ENCODE measurements around the gene KIF26A. TPM values are rescaled to one million over a fixed set of nuclear protein-coding genes. Genes with fewer than 3 reads are reported as not detected.

Gene KIF26A
- polyA plus RNA-seq, 1 donor from 2014 or later, result 11.2 TPM

DNA sequence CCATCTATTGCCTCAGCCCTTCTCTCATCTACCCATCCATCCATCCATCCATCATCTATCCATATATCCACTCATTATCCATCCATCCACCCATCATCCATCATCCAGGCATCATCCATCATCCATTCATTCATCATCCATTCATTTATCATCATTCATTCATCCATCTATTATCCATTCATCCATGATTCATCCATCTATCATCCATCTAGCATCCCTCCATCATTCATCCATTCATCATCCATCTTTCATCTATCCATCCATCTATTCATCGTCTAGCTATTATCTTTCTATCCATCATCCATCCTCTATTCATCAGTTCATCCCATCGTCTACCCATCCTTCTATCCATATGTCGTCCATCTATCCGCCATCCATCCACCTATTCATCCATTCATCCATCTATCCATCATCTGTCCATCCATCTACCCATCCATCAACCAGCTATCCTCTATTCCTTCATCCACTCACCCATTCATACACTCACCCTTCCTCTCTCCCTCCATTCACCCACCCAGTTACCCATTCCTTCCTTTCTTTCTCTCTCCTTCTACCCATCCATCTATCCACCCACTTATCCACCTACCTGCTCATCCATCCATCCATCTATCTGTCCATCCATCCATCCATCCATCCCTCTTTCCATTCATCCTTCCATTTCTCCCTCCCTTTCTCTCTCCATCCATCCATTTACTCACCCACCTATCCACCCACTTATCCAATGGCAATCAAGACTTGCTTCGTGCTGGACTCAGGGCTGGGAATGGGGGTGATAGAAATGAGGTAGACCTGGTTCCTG is 59.3 kb downstream of the KIF26A start:
- Histone ChIP-seq H2AFZ (ENCODE audit: low read depth, low read length) (no peak overlapping the region), H3K9me2 (ENCODE audit: insufficient read depth, low read length) (no peaks in the 10 kb centered on the region), H3K4me3 (ENCODE audit: low read length) (no peak overlapping the region), H3K36me3 (ENCODE audit: insufficient read depth, low read length) (no peaks in the 10 kb centered on the region), H4K20me1 (ENCODE audit: insufficient read depth) (no peaks in the 10 kb centered on the region), H3K27me3 (ENCODE audit: insufficient read depth, low read depth, low read length) (no peaks in the 10 kb centered on the region), H3K9ac (ENCODE audit: low read length) (no peak overlapping the region), H3K79me2 (replicated peaks; ENCODE audit: insufficient read depth, low read length) (no peaks in the 10 kb centered on the region), H3F3A (ENCODE audit: insufficient read depth, low read length, poor library complexity, severe bottlenecking) (no peaks in the 10 kb centered on the region), H3K27ac (ENCODE audit: low read length) (no peak overlapping the region), H3K4me2 (ENCODE audit: low read length) (no peak overlapping the region), H3K9me3 (ENCODE audit: low read length) (no peaks in the 10 kb centered on the region)
- TF ChIP-seq POLR2AphosphoS5 (IDR thresholded peaks at IDR 0.05) (no peak), TAF1 (IDR thresholded peaks at IDR 0.05; ENCODE audit: low read depth) (no peak), SMC3 (conservative IDR thresholded peaks at IDR 0.05; ENCODE audit: poor library complexity) (no peak), EZH2 (IDR thresholded peaks at IDR 0.05; ENCODE audit: borderline replicate concordance, insufficient read depth, low read length, poor library complexity, severe bottlenecking) (no peak), MXI1 (conservative IDR thresholded peaks at IDR 0.05; ENCODE audit: poor library complexity, severe bottlenecking) (no peak), EP300 (conservative IDR thresholded peaks at IDR 0.05; ENCODE audit: poor library complexity, severe bottlenecking) (no peak), RAD21 (conservative IDR thresholded peaks at IDR 0.05) (no peak)
- TF ChIP-seq, protein P1, sequence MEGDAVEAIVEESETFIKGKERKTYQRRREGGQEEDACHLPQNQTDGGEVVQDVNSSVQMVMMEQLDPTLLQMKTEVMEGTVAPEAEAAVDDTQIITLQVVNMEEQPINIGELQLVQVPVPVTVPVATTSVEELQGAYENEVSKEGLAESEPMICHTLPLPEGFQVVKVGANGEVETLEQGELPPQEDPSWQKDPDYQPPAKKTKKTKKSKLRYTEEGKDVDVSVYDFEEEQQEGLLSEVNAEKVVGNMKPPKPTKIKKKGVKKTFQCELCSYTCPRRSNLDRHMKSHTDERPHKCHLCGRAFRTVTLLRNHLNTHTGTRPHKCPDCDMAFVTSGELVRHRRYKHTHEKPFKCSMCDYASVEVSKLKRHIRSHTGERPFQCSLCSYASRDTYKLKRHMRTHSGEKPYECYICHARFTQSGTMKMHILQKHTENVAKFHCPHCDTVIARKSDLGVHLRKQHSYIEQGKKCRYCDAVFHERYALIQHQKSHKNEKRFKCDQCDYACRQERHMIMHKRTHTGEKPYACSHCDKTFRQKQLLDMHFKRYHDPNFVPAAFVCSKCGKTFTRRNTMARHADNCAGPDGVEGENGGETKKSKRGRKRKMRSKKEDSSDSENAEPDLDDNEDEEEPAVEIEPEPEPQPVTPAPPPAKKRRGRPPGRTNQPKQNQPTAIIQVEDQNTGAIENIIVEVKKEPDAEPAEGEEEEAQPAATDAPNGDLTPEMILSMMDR (IDR thresholded peaks at IDR 0.05; ENCODE audit: poor library complexity, severe bottlenecking), result no peak
- TF ChIP-seq, protein P2, sequence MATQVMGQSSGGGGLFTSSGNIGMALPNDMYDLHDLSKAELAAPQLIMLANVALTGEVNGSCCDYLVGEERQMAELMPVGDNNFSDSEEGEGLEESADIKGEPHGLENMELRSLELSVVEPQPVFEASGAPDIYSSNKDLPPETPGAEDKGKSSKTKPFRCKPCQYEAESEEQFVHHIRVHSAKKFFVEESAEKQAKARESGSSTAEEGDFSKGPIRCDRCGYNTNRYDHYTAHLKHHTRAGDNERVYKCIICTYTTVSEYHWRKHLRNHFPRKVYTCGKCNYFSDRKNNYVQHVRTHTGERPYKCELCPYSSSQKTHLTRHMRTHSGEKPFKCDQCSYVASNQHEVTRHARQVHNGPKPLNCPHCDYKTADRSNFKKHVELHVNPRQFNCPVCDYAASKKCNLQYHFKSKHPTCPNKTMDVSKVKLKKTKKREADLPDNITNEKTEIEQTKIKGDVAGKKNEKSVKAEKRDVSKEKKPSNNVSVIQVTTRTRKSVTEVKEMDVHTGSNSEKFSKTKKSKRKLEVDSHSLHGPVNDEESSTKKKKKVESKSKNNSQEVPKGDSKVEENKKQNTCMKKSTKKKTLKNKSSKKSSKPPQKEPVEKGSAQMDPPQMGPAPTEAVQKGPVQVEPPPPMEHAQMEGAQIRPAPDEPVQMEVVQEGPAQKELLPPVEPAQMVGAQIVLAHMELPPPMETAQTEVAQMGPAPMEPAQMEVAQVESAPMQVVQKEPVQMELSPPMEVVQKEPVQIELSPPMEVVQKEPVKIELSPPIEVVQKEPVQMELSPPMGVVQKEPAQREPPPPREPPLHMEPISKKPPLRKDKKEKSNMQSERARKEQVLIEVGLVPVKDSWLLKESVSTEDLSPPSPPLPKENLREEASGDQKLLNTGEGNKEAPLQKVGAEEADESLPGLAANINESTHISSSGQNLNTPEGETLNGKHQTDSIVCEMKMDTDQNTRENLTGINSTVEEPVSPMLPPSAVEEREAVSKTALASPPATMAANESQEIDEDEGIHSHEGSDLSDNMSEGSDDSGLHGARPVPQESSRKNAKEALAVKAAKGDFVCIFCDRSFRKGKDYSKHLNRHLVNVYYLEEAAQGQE (IDR thresholded peaks at IDR 0.05; ENCODE audit: borderline replicate concordance), result no peak

DNA sequence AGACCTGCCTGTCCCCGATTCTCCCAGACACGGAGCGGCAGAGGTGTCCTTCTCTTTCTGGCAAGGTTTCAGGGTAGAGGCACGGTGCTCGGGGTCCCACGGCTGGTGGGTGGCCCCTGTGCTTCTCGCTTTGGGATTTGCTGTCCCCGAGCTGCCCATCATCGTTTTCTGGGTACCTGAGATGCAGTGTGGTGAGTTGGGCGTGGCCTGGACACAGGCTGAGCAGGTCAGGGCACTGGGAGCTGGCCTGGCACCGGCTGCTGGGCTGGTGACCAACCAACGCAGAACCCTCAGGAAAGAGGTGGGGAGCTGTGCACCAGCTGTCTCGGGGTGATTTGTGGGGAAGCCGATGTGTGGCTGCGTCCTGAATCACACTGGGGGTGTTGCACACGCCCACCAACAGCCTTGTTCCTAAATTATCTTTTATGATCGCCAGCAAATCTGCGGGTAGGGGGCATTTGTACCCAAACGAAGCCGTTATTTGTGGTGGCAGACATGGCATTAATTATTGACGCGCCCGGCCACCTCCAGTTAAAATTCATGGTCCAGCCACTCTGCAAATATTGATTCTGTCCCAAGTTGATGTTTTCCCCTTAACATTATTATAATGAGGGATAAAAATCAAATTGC is 61.0 kb downstream of the KIF26A start:
- Histone ChIP-seq H3K27me3 (ENCODE audit: insufficient read depth, low read depth, low read length) (no peaks in the 10 kb centered on the region), H2AFZ (ENCODE audit: low read depth, low read length) (no peak overlapping the region), H3K4me2 (ENCODE audit: low read length) (no peak overlapping the region), H3K9me2 (ENCODE audit: insufficient read depth, low read length) (no peaks in the 10 kb centered on the region), H3K27ac (ENCODE audit: low read length) (no peak overlapping the region), H3K79me2 (replicated peaks; ENCODE audit: insufficient read depth, low read length) (no peaks in the 10 kb centered on the region), H3K36me3 (ENCODE audit: insufficient read depth, low read length) (no peaks in the 10 kb centered on the region), H4K20me1 (ENCODE audit: insufficient read depth) (no peaks in the 10 kb centered on the region), H3F3A (ENCODE audit: insufficient read depth, low read length, poor library complexity, severe bottlenecking) (no peaks in the 10 kb centered on the region), H3K4me3 (ENCODE audit: low read length) (no peak overlapping the region), H3K9me3 (ENCODE audit: low read length) (no peaks in the 10 kb centered on the region), H3K9ac (ENCODE audit: low read length) (no peak overlapping the region)
- TF ChIP-seq, protein P2 (IDR thresholded peaks at IDR 0.05; ENCODE audit: borderline replicate concordance), result no peak
- TF ChIP-seq EZH2 (IDR thresholded peaks at IDR 0.05; ENCODE audit: borderline replicate concordance, insufficient read depth, low read length, poor library complexity, severe bottlenecking), result no peak
- TF ChIP-seq POLR2AphosphoS5 (IDR thresholded peaks at IDR 0.05), result no peak
- TF ChIP-seq SMC3 (conservative IDR thresholded peaks at IDR 0.05; ENCODE audit: poor library complexity), result no peak
